Lung (tissue), 12 donors: ENCODE data around the gene DCAF15. TPM values are rescaled to one million over a fixed set of nuclear protein-coding genes. Genes with fewer than 3 reads are reported as not detected.

Experiments
- ATAC-seq: fragments of 200-7000 bp; cut with Tn5 transposase; one replicate; pipeline ENCODE4 v1.9.1; 2020; ENCODE audit warnings: moderate number of reproducible peaks; ENCODE audit not compliant: insufficient read depth, low FRiP score
- DNase-seq, 3 donors: peaks; one replicate each; pipeline ENCODE4 v3.0.0-alpha.2; 2013 to 2017
- H3K27ac ChIP-seq, 2 donors: one replicate each; pipeline ENCODE4 v1.5.1; 2013; ENCODE audit warnings: mild to moderate bottlenecking in 2 of 2, moderate library complexity in 2 of 2, control low read depth in 1 of 2, inconsistent platforms in 1 of 2, low read depth in 1 of 2, low read length in 1 of 2
- H3K27me3 ChIP-seq, 3 donors: one replicate each; pipeline ENCODE4 v1.5.1; 2013; ENCODE audit warnings: low read length in 2 of 3; ENCODE audit not compliant: control insufficient read depth in 3 of 3, insufficient read depth in 3 of 3
- H3K36me3 ChIP-seq, 4 donors: one replicate each; pipeline ENCODE4 v1.5.1; 2013; ENCODE audit warnings: low read length in 4 of 4, mild to moderate bottlenecking in 1 of 4, moderate library complexity in 1 of 4; ENCODE audit not compliant: control insufficient read depth in 4 of 4, insufficient read depth in 4 of 4
- H3K4me1 ChIP-seq, 5 donors: one replicate each; pipeline ENCODE4 v1.5.1; 2013; ENCODE audit warnings: low read length in 5 of 5, mild to moderate bottlenecking in 2 of 5, moderate library complexity in 1 of 5; ENCODE audit not compliant: control insufficient read depth in 5 of 5, insufficient read depth in 5 of 5
- H3K4me3 ChIP-seq: one replicate; pipeline ENCODE4 v1.5.1; 2013; ENCODE audit warnings: mild to moderate bottlenecking, control low read depth, moderate library complexity
- H3K9ac ChIP-seq, 2 donors: one replicate each; pipeline ENCODE4 v1.5.1; 2013; ENCODE audit warnings: low read length in 2 of 2, control low read depth in 1 of 2; ENCODE audit not compliant: insufficient read depth in 1 of 2
- H3K9me3 ChIP-seq, 4 donors: one replicate each; pipeline ENCODE4 v1.5.1; 2013; ENCODE audit warnings: low read length in 3 of 4, mild to moderate bottlenecking in 1 of 4, moderate library complexity in 1 of 4; ENCODE audit not compliant: control insufficient read depth in 4 of 4, insufficient read depth in 3 of 4
- WGBS, 2 donors: extraction: QIAGEN DNeasy Blood & Tissue Kit; methylation state at CpG; one replicate each; pipeline ENCODE4 v1.1.7; 2013; 5-methylcytosine and 5-hydroxymethylcytosine counted together
- polyA plus RNA-seq, 2 donors: library from polyadenylated mRNA; stranded (reverse); fragments of 200-250 nt; gene quantifications; one replicate each; pipeline ENCODE4 v1.2.1, GENCODE V29; 2013
- total RNA-seq, 2 donors: library from RNA; depleted of rRNA in 1 of 2; stranded (reverse); fragments of >200 nt in 1 of 2; gene quantifications; one replicate each; pipeline ENCODE4 v1.2.1, GENCODE V29; 2014 to 2021
- TF ChIP-seq, protein P1 (sequence below): IDR thresholded peaks from 2 replicates; pipeline ENCODE4 v1.5.1; 2012; ENCODE audit warnings: mild to moderate bottlenecking; ENCODE audit errors: control extremely low read depth, extremely low read depth
- donor health status: control.
- donor health status: control.
- donor health status: Bipolar disorder and iron deficiency.
- donor health status: healthy.
- donor health status: DM: yes; HTN: yes; CAD: no.

The DCAF15 gene
- total and polyA plus RNA-seq, 4 donors = 13.8 to 56.1 (median 33.4) TPM

DNA sequence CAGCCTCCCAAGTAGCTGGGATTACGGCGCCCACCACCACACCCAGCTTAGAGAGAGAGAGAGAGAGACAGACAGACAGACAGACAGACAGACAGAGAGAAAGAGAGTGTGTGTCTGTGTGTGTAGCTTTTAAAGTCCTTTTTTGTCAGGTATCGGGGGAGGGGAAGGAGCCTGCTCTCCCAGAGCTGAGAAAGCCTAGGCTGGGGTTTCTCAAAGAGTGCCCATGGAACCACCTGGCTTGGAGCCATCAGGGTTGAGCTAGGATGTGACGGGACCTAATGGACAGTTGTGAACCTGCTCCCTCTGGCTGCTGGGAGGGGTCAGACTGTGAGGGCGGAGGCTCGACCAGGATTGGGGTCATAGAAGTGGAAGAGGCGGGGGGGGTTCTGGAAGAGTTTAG, 37.2 kb downstream of the DCAF15 start:
- Histone ChIP-seq H3K4me1 (peaks cover 0 to 14% (median 5%) of the 10 kb centered on the region in 5 donors), H3K27ac (no peak overlapping the region), H3K27me3 (no peaks in the 10 kb centered on the region), H3K9ac (no peak overlapping the region), H3K4me3 (no peak overlapping the region), H3K9me3 (no peaks in the 10 kb centered on the region), H3K36me3 (peaks cover 0 to 24% (median 6%) of the 10 kb centered on the region in 4 donors)
- TF ChIP-seq, protein P1, sequence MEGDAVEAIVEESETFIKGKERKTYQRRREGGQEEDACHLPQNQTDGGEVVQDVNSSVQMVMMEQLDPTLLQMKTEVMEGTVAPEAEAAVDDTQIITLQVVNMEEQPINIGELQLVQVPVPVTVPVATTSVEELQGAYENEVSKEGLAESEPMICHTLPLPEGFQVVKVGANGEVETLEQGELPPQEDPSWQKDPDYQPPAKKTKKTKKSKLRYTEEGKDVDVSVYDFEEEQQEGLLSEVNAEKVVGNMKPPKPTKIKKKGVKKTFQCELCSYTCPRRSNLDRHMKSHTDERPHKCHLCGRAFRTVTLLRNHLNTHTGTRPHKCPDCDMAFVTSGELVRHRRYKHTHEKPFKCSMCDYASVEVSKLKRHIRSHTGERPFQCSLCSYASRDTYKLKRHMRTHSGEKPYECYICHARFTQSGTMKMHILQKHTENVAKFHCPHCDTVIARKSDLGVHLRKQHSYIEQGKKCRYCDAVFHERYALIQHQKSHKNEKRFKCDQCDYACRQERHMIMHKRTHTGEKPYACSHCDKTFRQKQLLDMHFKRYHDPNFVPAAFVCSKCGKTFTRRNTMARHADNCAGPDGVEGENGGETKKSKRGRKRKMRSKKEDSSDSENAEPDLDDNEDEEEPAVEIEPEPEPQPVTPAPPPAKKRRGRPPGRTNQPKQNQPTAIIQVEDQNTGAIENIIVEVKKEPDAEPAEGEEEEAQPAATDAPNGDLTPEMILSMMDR = no peak
- WGBS, 2 donors = 86 to 87% methylated on average over 7 of the region's 7 CpGs
- DNase-seq (no peak), ATAC-seq (no peak)

DNA sequence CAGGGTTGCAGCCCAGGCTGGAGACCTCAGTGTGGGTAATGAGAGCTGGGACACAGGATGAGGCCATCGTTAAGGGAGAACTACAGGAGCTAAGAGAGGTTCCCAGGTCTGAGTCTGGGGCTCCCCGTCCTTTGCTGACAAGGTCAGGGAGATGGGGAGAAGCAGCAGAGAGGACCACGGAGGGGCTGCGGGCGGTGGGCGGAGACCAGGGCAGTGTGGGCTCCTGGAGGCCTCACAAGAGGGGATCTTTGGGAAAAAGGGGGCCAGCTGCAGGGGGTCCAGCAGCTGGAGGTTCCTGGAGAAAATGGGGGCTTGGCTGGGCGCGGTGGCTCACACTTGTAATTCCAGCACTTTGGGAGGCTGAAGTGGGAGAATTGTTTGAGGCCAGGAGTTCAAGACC, 37.8 kb downstream of the DCAF15 start:
- Histone ChIP-seq H3K27me3 (no peaks in the 10 kb centered on the region), H3K9me3 (no peaks in the 10 kb centered on the region), H3K27ac (no peak overlapping the region), H3K36me3 (peaks cover 0 to 24% (median 8%) of the 10 kb centered on the region in 4 donors), H3K9ac (no peak overlapping the region), H3K4me1 (peaks cover 0 to 14% (median 5%) of the 10 kb centered on the region in 5 donors), H3K4me3 (no peak overlapping the region)
- TF ChIP-seq, protein P1 = no peak
- 93 to 96% methylated on average over 8 of the region's 8 CpGs for WGBS, 2 donors
- no peak for DNase-seq
- no peak for ATAC-seq

DNA sequence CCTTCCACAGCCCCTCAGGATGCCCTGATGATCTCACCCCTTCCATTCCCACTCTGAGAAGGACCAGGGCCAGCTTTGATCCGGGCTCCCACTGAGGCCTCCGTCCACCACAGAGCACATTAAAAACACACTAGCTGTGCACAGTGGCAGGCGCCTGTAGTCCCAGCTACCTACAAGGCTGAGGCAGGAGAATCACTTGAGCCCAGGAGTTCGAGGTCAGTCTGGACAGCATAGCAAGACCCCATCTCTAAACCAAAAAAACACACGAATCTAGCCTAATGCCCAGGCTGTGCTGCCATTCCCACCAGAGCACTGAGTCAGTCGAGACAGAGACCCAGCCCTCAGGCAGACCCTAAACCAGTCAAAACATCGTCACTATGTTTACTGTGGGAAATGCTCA, 39.7 kb downstream of the DCAF15 start:
- no peak overlapping the region for H3K27ac ChIP-seq
- H3K4me3 ChIP-seq = no peak overlapping the region
- no peak overlapping the region for H3K9ac ChIP-seq
- DNase-seq (no peak), ATAC-seq (no peak)
- TF ChIP-seq, protein P1 = no peak
- peaks cover 0 to 24% (median 14%) of the 10 kb centered on the region in 4 donors for H3K36me3 ChIP-seq
- no peaks in the 10 kb centered on the region for H3K9me3 ChIP-seq
- H3K4me1 ChIP-seq = peaks cover 0 to 7% (median 0%) of the 10 kb centered on the region in 5 donors
- no peaks in the 10 kb centered on the region for H3K27me3 ChIP-seq
- WGBS, 2 donors = 92 to 96% methylated on average over 7 of the region's 7 CpGs

DNA sequence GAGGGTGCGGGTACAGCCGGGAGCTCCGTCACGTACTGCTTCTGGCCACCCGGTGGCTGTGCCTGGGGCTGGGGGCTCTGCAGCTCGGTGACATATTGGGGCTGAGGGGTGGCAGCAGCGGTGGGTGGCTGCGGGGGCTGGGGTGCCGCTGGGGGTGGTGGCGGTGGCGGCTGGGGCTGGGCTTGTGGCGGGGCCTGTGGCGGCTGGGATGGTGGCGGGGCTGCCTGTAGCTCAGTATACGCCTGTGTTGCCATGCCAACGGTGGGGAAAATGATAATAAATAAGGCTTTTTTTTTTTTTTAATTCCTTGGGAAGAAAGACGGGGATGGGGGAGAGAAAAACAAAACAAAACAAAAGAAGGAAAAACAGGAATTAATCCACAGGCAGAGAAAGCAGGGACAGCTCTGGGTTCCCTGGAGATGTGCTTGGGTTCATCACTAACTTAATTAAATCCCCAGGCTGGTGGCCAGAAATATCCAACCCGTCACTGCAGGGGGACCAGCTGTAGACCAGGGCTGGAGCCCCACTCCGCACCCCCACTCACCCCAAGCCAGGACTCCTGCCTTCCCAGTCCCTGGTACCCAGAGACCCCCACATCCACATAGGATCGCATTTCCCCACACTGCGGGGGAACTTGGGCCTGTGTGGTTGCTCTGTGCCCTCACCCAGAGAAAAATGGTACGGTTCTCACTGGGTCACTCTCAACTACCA, 41.4 kb downstream of the DCAF15 start:
- peak in 2 of 3 donors; percentile 39 to 42 for DNase-seq
- H3K36me3 ChIP-seq = peaks cover 0 to 28% (median 14%) of the 10 kb centered on the region in 4 donors

More for the DNA sequence above, 41.4 kb downstream of the DCAF15 start:
- Histone ChIP-seq H3K4me3 (no peak overlapping the region), H3K9ac (no peak overlapping the region), H3K27ac (no peak overlapping the region), H3K4me1 (no peaks in the 10 kb centered on the region), H3K27me3 (no peaks in the 10 kb centered on the region), H3K9me3 (no peaks in the 10 kb centered on the region)
- WGBS, 2 donors = 87 to 92% methylated on average over 22 of the region's 22 CpGs
- ATAC-seq = no peak
- TF ChIP-seq, protein P1 = no peak
